Osteoblast (primary cell): ENCODE measurements around the gene TIA1. TPM values are rescaled to one million over a fixed set of nuclear protein-coding genes. Genes with fewer than 3 reads are reported as not detected.
"Not testable (repeated sequence)": the region's sequence is repeated elsewhere in the genome, so short reads cannot be mapped to it uniquely, and the experiment has no call there.

Experiments used
- DNase-seq: peaks from one replicate; pipeline ENCODE4 v3.0.0; 2011; ENCODE audit warnings: low spot score, mixed read lengths; ENCODE audit not compliant: insufficient read length; ENCODE audit errors: missing footprints
- H2AFZ ChIP-seq: 2 replicates; pipeline ENCODE4 v1.6.0; 2011; ENCODE audit warnings: mild to moderate bottlenecking, low read length
- H3K27ac ChIP-seq: 2 replicates; pipeline ENCODE4 v1.5.1; 2011; ENCODE audit warnings: mild to moderate bottlenecking, low read depth, low read length, moderate library complexity
- H3K27me3 ChIP-seq: 2 replicates; pipeline ENCODE4 v1.6.0; 2012; ENCODE audit warnings: mild to moderate bottlenecking, control low read depth, inconsistent platforms, low read length, moderate library complexity; ENCODE audit not compliant: insufficient read depth
- H3K36me3 ChIP-seq: 2 replicates; pipeline ENCODE4 v1.5.1; 2011; ENCODE audit warnings: mild to moderate bottlenecking, low read length, control low read depth, moderate library complexity; ENCODE audit not compliant: insufficient read depth
- H3K4me1 ChIP-seq: 2 replicates; pipeline ENCODE4 v1.5.1; 2011; ENCODE audit warnings: mild to moderate bottlenecking, low read length, control low read depth, moderate library complexity; ENCODE audit not compliant: insufficient read depth
- H3K4me2 ChIP-seq: 2 replicates; pipeline ENCODE4 v1.6.0; 2011; ENCODE audit warnings: mild to moderate bottlenecking, low read length; ENCODE audit not compliant: insufficient read depth
- H3K4me3 ChIP-seq: fragments of 200-600 bp; sonication (generic); 3 replicates; pipeline ENCODE4 v1.5.1; 2012; ENCODE audit warnings: mild to moderate bottlenecking, low read length, inconsistent platforms; ENCODE audit not compliant: insufficient read depth
- H3K79me2 ChIP-seq: 2 replicates; pipeline ENCODE4 v1.6.0; 2012; ENCODE audit warnings: mild to moderate bottlenecking, low read length, control low read depth, inconsistent platforms; ENCODE audit not compliant: insufficient read depth
- H3K9me3 ChIP-seq: 2 replicates; pipeline ENCODE4 v1.5.1; 2011; ENCODE audit warnings: low read depth, low read length, control low read depth
- H4K20me1 ChIP-seq: 2 replicates; pipeline ENCODE4 v1.6.0; 2012; ENCODE audit warnings: mild to moderate bottlenecking, low read length, control low read depth; ENCODE audit not compliant: insufficient read depth
- CTCF ChIP-seq: IDR thresholded peaks from 2 replicates; pipeline ENCODE4 v1.5.1; 2011; ENCODE audit warnings: mild to moderate bottlenecking, low read depth, low read length, moderate library complexity; ENCODE audit errors: extremely low read depth
- total RNA-seq: library from RNA; depleted of rRNA; stranded (reverse); fragments of >200 nt; gene quantifications from 2 replicates; pipeline ENCODE4 v1.2.3, GENCODE V29; 2012

TIA1 gene
- 87.6 and 92.5 TPM in 2 replicates for total RNA-seq

GRCh38 chr2:70248181-70248847, at the start of gene TIA1:
TIA1 (minus strand) TSS chr2:70248628; CDS start chr2:70248430, 198 bp downstream.
- H4K20me1 ChIP-seq = peaks cover 23% of the 10 kb centered on the region
- H3K27ac ChIP-seq = peak within 1 kb of the TSS; percentile 88
- H3K4me2 ChIP-seq = peak within 1 kb of the TSS; percentile 82
- peaks cover 50% of the 10 kb centered on the region for H3K79me2 ChIP-seq
- DNase-seq = peak; percentile 97
- H3K27me3 ChIP-seq = no peaks in the 10 kb centered on the region
- H3K9me3 ChIP-seq = no peaks in the 10 kb centered on the region
- no peaks in the 10 kb centered on the region for H3K36me3 ChIP-seq
- no peak for TF ChIP-seq CTCF
- peaks cover 8% of the 10 kb centered on the region for H3K4me1 ChIP-seq
- peak within 1 kb of the TSS; percentile 80 for H3K4me3 ChIP-seq
- H2AFZ ChIP-seq = peak within 1 kb of the TSS; percentile 94

GRCh38 chr2:70297828-70298227, 49.4 kb upstream of the TIA1 start:
- H3K4me2 ChIP-seq, H2AFZ ChIP-seq, DNase-seq, H3K27ac ChIP-seq, H4K20me1 ChIP-seq, H3K4me3 ChIP-seq, H3K9me3 ChIP-seq, H3K27me3 ChIP-seq, H3K4me1 ChIP-seq: not testable (repeated sequence)
- peaks cover 15% of the 10 kb centered on the region for H3K79me2 ChIP-seq
- peaks cover 39% of the 10 kb centered on the region for H3K36me3 ChIP-seq

GRCh38 chr2:70283500-70284191, 35.2 kb upstream of the TIA1 start:
- Histone ChIP-seq H4K20me1 (peaks cover 2% of the 10 kb centered on the region), H3K4me3 (no peak overlapping the region), H2AFZ (no peak overlapping the region), H3K9me3 (no peaks in the 10 kb centered on the region), H3K4me1 (no peaks in the 10 kb centered on the region), H3K27me3 (no peaks in the 10 kb centered on the region), H3K27ac (no peak overlapping the region), H3K79me2 (peaks cover 49% of the 10 kb centered on the region), H3K4me2 (no peak overlapping the region), H3K36me3 (peaks cover 71% of the 10 kb centered on the region)
- TF ChIP-seq CTCF = no peak
- no peak for DNase-seq

- Histone ChIP-seq H3K27me3 (no peaks in the 10 kb centered on the region), H3K4me3 (no peak overlapping the region), H3K4me1 (no peaks in the 10 kb centered on the region), H3K36me3 (peaks cover 64% of the 10 kb centered on the region), H3K27ac (no peak overlapping the region), H3K9me3 (no peaks in the 10 kb centered on the region), H3K79me2 (peaks cover 38% of the 10 kb centered on the region), H3K4me2 (no peak overlapping the region), H4K20me1 (peaks cover 2% of the 10 kb centered on the region), H2AFZ (no peak overlapping the region)
- no peak for TF ChIP-seq CTCF
- DNase-seq = no peak
Observed at GRCh38 chr2:70282439-70282838, 34.0 kb upstream of the TIA1 start.
